ENCODE measurements around the gene KLK2.

The KLK2 gene

DNA sequence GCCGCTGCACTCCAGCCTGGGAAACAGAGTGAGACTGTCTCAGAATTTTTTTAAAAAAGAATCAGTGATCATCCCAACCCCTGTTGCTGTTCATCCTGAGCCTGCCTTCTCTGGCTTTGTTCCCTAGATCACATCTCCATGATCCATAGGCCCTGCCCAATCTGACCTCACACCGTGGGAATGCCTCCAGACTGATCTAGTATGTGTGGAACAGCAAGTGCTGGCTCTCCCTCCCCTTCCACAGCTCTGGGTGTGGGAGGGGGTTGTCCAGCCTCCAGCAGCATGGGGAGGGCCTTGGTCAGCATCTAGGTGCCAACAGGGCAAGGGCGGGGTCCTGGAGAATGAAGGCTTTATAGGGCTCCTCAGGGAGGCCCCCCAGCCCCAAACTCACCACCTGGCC, at the start of gene KLK2:
TSS of gene KLK2 (plus strand) at position 384 of the 400 bp plus-strand sequence. CDS start 35 bp downstream, outside the sequence.
- FAIRE-seq (no peak), DNase-seq (ENCODE audit: extremely low spot score, insufficient read length, low read depth) (no peak)

- DNase-seq (ENCODE audit: extremely low spot score, insufficient read length, low read depth) (no peak), FAIRE-seq (no peak)
These were observed 46.6 kb upstream of the KLK2 start for GRCh38 chr19:50826492-50827240.

- DNase-seq (ENCODE audit: extremely low spot score, insufficient read length, low read depth) (no peak), FAIRE-seq (no peak)
These were observed 45.8 kb upstream of the KLK2 start for GRCh38 chr19:50827476-50827875.

GRCh38 chr19:50829801-50830200, 43.4 kb upstream of the KLK2 start:
- DNase-seq (ENCODE audit: extremely low spot score, insufficient read length, low read depth) = no peak
- no peak for FAIRE-seq

GRCh38 chr19:50830266-50831025, 42.8 kb upstream of the KLK2 start:
- no peak for FAIRE-seq
- DNase-seq (ENCODE audit: extremely low spot score, insufficient read length, low read depth) = no peak

- no peak for FAIRE-seq
- DNase-seq (ENCODE audit: extremely low spot score, insufficient read length, low read depth) = no peak
These were observed 42.2 kb upstream of the KLK2 start for GRCh38 chr19:50831026-50831396.

GRCh38 chr19:50832666-50833065, 40.6 kb upstream of the KLK2 start:
- DNase-seq (ENCODE audit: extremely low spot score, insufficient read length, low read depth) = no peak
- FAIRE-seq = no peak

- DNase-seq (ENCODE audit: extremely low spot score, insufficient read length, low read depth) = no peak
- FAIRE-seq = no peak
These were observed 40.0 kb upstream of the KLK2 start, which contains the start of gene KLK15 for GRCh38 chr19:50833117-50833801. TSS of gene KLK15 (minus strand) at chr19:50833574. CDS start at chr19:50831492, 2,082 bp downstream.

GRCh38 chr19:50833802-50834167, 39.5 kb upstream of the KLK2 start:
- FAIRE-seq = no peak
- DNase-seq (ENCODE audit: extremely low spot score, insufficient read length, low read depth) = no peak

DNA sequence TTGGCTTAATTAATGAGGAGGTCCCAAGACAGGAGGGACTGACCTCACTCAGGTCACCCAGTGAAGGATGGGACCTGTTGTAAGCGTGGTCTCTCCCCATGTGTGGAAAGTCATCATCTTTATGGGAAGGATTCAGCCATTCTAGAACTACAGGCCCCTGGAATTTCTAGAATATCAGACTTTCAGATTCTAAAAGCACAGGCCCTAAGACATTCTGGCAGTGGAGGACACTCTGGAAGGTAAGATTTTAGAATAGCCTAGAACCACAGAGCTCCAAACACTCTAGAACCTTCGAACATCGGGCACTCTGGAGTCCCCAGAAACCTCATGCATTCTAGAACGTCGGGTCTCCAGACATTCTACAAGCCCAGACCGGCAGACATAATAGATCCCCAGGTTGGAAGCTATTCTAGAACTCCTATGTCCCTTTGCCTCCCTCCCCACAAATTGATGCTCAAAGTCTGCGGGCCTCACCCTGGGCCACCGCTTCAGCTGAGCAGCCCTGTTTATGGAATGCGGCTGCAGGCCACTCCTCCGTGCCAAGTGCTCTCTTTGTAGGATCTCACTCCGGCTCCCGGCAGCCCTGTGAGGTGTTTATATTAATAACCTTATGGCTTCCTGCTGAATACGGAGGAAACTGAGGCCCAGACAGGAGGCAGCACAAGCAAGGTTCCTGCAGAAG, 38.0 kb upstream of the KLK2 start:
- DNase-seq (ENCODE audit: extremely low spot score, insufficient read length, low read depth) (no peak), FAIRE-seq (no peak)

DNA sequence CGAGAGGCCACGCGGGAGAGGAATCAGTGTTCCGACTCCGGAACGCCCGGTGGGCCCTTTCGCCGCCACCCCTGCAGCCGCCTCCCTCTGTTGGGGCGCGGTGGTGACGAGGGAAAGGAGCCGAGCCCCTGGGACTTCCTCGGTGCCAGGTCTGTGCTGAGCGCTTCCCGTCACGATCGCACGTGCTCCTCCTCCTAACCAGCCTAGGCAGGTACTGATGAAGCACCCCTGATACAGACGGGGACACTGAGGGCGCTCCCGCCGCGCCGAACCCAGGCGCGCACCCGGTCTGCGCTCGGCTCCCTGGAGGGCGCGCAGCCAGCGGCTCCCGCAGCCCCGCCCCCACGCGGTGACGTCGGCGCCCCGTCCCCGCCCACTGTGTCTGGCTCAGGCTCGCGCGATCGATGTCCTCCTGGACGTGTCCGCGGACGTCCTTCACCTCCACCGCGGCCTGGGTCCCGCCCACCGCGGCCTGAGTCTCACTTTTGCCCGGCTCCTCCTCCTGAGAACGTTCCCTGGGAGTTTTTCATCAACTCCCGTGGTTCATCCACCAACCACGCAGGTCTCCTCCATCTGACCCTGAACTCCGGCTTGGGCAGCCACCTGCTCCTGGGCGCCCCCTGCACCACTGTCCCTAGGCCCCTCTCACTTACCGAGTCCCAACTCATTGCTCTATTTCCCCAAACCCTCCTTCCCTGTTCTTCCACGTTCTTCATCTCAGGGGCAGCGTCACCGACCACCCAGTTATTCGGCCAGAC, 37.3 kb upstream of the KLK2 start:
- peak; percentile 84 for DNase-seq (ENCODE audit: extremely low spot score, insufficient read length, low read depth)
- peak; percentile 85 for FAIRE-seq

- DNase-seq (ENCODE audit: extremely low spot score, insufficient read length, low read depth) (no peak), FAIRE-seq (no peak)
These were observed 36.6 kb upstream of the KLK2 start for GRCh38 chr19:50836543-50837195.

DNA sequence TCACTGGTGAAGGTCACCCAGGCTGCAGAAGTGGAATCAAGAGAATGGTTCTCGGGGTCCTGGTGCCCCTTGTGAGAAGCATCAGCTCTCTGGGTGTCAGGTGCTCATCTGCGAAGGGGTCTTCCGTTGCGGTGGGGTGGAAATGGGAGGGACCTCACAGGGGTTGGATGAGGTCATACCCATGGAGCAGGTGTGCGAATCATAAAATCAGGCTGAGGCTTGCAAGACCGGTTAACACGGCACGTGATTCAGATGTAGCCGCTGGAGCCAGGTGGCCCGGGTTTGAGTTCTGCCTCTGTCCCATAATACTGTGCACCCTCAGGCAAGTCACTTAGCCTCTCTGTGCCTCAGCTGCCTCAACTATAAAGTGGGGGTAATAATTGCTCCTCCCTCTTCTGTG, 35.9 kb upstream of the KLK2 start:
- DNase-seq (ENCODE audit: extremely low spot score, insufficient read length, low read depth) (no peak), FAIRE-seq (no peak)

- DNase-seq (ENCODE audit: extremely low spot score, insufficient read length, low read depth) (no peak), FAIRE-seq (peak; percentile 68)
These were observed 35.0 kb upstream of the KLK2 start for GRCh38 chr19:50838239-50838638.

- FAIRE-seq = no peak
- DNase-seq (ENCODE audit: extremely low spot score, insufficient read length, low read depth) = no peak
These were observed 33.3 kb upstream of the KLK2 start for GRCh38 chr19:50839712-50840655.

DNA sequence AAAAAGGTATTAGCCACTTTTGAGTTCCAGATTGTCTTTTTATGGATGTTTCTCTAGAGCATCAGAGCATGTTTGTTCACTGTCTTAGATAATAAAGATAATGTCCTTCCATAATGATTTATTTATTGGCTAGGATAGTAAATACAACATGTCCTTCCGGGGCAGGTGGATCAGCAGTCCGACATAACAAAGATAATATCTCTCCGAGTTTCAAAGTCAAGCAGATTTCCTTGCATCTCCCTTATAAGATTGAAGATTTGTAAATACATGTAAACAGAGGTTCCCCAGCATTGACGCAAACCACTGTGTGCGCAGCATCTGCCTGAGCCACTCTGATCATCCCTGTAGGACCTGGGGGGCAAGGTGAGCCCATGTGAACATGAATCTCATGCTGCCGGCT, 31.1 kb upstream of the KLK2 start:
- no peak for DNase-seq (ENCODE audit: extremely low spot score, insufficient read length, low read depth)
- no peak for FAIRE-seq

DNA sequence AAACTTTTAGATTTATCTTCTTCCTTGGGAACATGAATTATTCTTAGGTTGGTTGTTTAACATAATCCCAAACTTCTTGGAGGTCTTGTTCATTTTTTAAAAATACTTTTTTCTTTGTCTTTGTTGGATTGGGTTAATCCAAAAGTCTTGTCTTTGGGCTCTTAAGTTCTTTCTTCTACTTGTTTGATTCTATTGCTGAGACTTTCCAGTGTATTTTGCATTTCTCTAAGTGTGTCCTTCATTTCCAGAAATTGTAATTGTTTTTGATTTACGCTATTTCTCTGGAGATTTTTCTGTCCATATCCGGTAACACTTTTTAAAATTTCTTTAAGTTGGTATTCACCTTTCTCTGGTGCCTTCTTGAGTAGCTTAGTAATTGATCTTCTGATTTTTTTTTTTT, 30.0 kb upstream of the KLK2 start:
- FAIRE-seq (no peak), DNase-seq (ENCODE audit: extremely low spot score, insufficient read length, low read depth) (no peak)

DNA sequence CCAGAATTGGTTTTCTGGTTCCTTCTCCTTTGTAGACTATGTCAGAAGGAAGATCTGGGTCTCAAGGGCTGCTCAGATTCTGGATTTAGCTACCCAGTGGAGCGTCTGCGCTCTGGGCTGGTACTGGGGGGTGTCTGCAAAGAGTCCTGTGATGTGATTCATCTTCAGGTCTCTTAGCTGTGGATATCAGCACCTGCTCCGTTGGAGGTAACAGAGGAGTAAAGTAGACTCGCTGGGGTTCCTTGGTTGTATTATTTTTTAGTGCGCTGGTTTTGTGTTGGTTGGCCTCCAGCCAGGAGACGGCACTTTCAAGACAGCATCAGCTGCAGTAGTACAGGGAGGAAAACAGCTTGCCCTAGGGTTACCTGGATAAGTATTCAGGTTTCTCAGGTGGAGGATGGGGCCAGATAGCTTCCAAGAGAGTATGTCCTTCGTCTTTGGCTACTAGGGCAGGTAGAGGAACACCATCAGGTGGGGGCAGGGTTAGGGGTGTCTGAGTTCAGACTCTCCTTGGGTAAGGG, 29.5 kb upstream of the KLK2 start:
- FAIRE-seq = no peak

More for the DNA sequence above, 29.5 kb upstream of the KLK2 start:
- no peak for DNase-seq (ENCODE audit: extremely low spot score, insufficient read length, low read depth)

Data from GM18507 (cell line).